ENCODE results near the gene TSKS. TPM values are rescaled to one million over a fixed set of nuclear protein-coding genes. Genes with fewer than 3 reads are reported as not detected.
A peak's percentile ranks its signal among the peaks of the same experiment; 100 is the strongest.

Gene TSKS
- total and polyA plus RNA-seq, 10 of the 15 experiments (the other 5 are each of a cell fraction or from before 2014, with no cell fraction given): not detected

GRCh38 chr19:49766930-49767299 is 3.8 kb upstream of the TSKS start, which contains the start of gene AP2A1:
Gene AP2A1 (plus strand): TSS chr19:49767001. CDS start chr19:49767134, 133 bp downstream.
- peak within 1 kb of the TSS; percentile 89 for H3K27ac ChIP-seq (ENCODE audit: control insufficient read depth, insufficient read depth)
- in situ Hi-C loops (cut with MboI): no loop called here
- SMC1A ChIA-PET (ENCODE audit: uncharacterized antibody, unreplicated experiment): interaction anchor here (0.6 to 1.9 kb wide), 5 partner anchors 46 to 102 kb away, joined by 3 to 5 read pairs (median 4); partner anchors contain the start of genes FUZ, MED25 and PTOV1
- H3K79me2 ChIP-seq (ENCODE audit: control insufficient read depth, insufficient read depth, low read length): peaks cover 24% of the 10 kb centered on the region
- H3K36me3 ChIP-seq (ENCODE audit: control insufficient read depth in 2 of 2, insufficient read depth in 2 of 2, low read length in 1 of 2): 0 out of 4 replicates have a peak, but pooled peaks cover 0 to 2% of the 10 kb centered on the region in 2 experiments
- peak within 1 kb of the TSS; percentile 93 for H3K9ac ChIP-seq (ENCODE audit: control insufficient read depth, insufficient read depth, low read length)
- CTCF ChIA-PET: no interaction called here
- peak within 1 kb of the TSS; percentile 97 for H3K4me3 ChIP-seq
- H4K20me1 ChIP-seq (ENCODE audit: control insufficient read depth, insufficient read depth): no peaks in the 10 kb centered on the region
- H3K4me1 ChIP-seq (ENCODE audit: control insufficient read depth, insufficient read depth, low read length): peaks cover 15% of the 10 kb centered on the region; the same call in 1 of the 2 replicates
- RAD21 ChIA-PET (ENCODE audit: unreplicated experiment): interaction anchor here (0.6 to 1.7 kb wide), 12 partner anchors 36 to 1122 kb away, joined by 3 to 12 read pairs (median 4); partner anchors contain the start of genes AKT1S1, PRMT1, RRAS and SCAF1
- intact Hi-C loops (cut with micrococcal nuclease; ENCODE audit: unreplicated experiment): loop anchor here (5.0 kb wide), 2 partner anchors 40 to 100 kb away; partner anchors contain the start of gene PNKP
- DNase-seq (ENCODE audit: low read depth, low spot score) (no peak), FAIRE-seq (no peak), ATAC-seq (no peak; the same call in 1 of the 3 replicates)
- H2AFZ ChIP-seq (ENCODE audit: control insufficient read depth, low read depth, low read length): peak within 1 kb of the TSS; percentile 98
- no peaks in the 10 kb centered on the region; a peak in 1 of 4 replicates for H3K27me3 ChIP-seq (replicated peaks in 1 of 2; ENCODE audit: control insufficient read depth in 2 of 2, insufficient read depth in 2 of 2, low read length in 1 of 2)
- TF ChIP-seq SIN3A (IDR thresholded peaks at IDR 0.05; ENCODE audit: low read depth, low read length): peak; percentile 54; the same call in 1 of the 2 replicates
- peak in 1 of 2 experiments; percentile 47; a peak in 1 of 3 replicates for TF ChIP-seq EGR1 (IDR thresholded peaks at IDR 0.05; ENCODE audit: borderline replicate concordance in 1 of 2, low read depth in 2 of 2, low read length in 2 of 2)
- peak; percentile 41; the same call in 1 of the 2 replicates for TF ChIP-seq NKRF (conservative IDR thresholded peaks at IDR 0.05)
- peak; percentile 71 for TF ChIP-seq POLR2A (IDR thresholded peaks at IDR 0.05; ENCODE audit: low read depth, low read length)
- TF ChIP-seq SREBF2 (IDR thresholded peaks at IDR 0.05; ENCODE audit: low read length): no peak
- TF ChIP-seq SIX5 (IDR thresholded peaks at IDR 0.05; ENCODE audit: low read depth, low read length, severe bottlenecking): no peak
- 0 out of 2 replicates have a peak, but pooled peaks have one; percentile 17 for TF ChIP-seq BACH1 (IDR thresholded peaks at IDR 0.05; ENCODE audit: borderline replicate concordance)
- TF ChIP-seq YY1 (IDR thresholded peaks at IDR 0.05; ENCODE audit: low read depth, low read length): peak; percentile 55; the same call in 1 of the 2 replicates
- 0 out of 2 replicates have a peak, but pooled peaks have one; percentile 17 for TF ChIP-seq POLR2AphosphoS2 (IDR thresholded peaks at IDR 0.05; ENCODE audit: low read depth, low read length)
- peak; percentile 10; the same call in 1 of the 2 replicates for TF ChIP-seq MAX (IDR thresholded peaks at IDR 0.05; ENCODE audit: low read depth, low read length)
- peak within 1 kb of the TSS; percentile 98 for H3K4me2 ChIP-seq (ENCODE audit: control insufficient read depth, insufficient read depth)
- H3K9me3 ChIP-seq (replicated peaks; ENCODE audit: control insufficient read depth, insufficient read depth, low read length): no peaks in the 10 kb centered on the region
- 0% methylated on average over 22 of the region's 38 CpGs for WGBS (ENCODE audit: insufficient coverage, insufficient replicate concordance, low lambda C conversion rate, missing lambda C conversion rate)
- POLR2A ChIA-PET: interaction anchor here (0.5 to 1.6 kb wide), 22 partner anchors 9 to 1028 kb away, joined by 3 to 14 read pairs (median 4); partner anchors contain the start of genes AKT1S1, BCL2L12, IRF3 and KCNC3
- BruUV-seq (replicated peaks): no TSS peak
